Frontal cortex (tissue), 4 donors: ENCODE data around the gene PDE6B. TPM values are rescaled to one million over a fixed set of nuclear protein-coding genes. Genes with fewer than 3 reads are reported as not detected.
A peak's percentile ranks its signal among the peaks of the same experiment; 100 is the strongest.

Source experiments
- DNase-seq, 2 donors: peaks; one replicate each; pipeline ENCODE4 v3.0.0; 2012; ENCODE audit warnings: low spot score in 2 of 2
- FAIRE-seq: peaks from 2 replicates; lab custom pipeline; 2012; peaks lifted over from hg19 to GRCh38; lab: Jason Lieb, UNC
- total RNA-seq: library from RNA; depleted of rRNA; stranded (reverse); fragments of >200 nt; gene quantifications from one replicate; pipeline ENCODE4 v1.2.3, GENCODE V29; 2014
- donor health status: control.
- donor health status: control.
- donor health status: control.

Gene PDE6B
- total RNA-seq, 1 donor from 2014 or later, result 2.0 TPM

- FAIRE-seq, result no peak
Observed at GRCh38 chr4:680091-680490, 54.7 kb downstream of the PDE6B start.

DNA sequence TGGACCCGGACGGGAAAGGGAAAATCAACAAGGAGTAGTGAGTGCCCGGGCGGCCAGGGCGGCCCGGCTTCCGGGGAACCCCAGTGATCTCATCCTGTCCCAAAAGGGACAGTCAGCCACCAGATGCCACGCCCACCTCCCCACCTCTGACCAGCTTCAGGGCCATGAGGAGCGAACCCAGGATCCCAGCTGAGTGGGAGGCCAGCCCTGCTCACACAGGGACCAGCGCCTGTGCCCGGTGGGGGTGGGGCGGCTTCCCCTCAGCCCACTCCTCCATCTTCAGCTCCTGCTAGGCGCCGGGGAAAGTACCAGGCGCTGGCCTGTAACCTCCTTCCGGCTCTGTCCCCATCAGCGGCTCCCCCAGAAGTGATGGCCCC is 55.2 kb downstream of the PDE6B start:
- FAIRE-seq (no peak), DNase-seq (no peak)

More at GRCh38 chr4:680091-680490, 54.7 kb downstream of the PDE6B start:
- DNase-seq, result no peak

DNA sequence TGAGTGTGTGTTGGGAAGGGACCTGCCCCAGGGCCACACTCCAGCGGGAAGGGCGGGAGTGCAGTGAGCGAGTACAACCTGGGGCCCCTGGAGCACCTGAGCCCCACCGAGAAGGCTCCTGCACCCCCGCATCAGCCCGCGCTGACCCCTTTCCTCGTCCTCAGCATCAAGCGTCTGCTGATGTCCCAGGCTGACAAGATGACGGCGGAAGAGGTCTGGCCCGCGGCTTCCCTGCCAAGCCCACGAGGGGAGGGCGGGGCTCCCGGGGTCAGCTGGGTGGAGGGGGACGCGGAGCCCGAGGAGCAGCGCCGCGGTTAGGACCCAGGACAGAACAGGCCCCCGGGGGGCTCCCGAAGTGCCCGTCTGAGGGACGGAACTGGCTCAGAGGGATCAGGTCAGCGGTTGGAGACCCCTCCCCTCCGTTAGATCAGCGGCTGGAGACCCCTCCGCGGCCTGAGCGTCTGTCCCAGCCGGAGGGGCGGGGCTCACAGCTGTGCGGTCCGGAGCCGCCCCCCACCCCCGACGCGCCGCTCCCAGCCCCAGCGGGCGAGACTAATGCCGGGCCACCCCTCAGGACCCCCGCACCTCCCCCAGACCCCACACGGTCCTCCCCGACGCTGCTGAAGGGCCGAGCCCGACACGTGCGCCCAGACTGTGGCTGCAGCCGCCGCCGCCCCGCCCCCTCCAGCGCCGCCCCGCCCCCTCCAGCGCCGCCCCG is 55.7 kb downstream of the PDE6B start:
- FAIRE-seq (no peak), DNase-seq (peak; percentile 67 to 68)

DNA sequence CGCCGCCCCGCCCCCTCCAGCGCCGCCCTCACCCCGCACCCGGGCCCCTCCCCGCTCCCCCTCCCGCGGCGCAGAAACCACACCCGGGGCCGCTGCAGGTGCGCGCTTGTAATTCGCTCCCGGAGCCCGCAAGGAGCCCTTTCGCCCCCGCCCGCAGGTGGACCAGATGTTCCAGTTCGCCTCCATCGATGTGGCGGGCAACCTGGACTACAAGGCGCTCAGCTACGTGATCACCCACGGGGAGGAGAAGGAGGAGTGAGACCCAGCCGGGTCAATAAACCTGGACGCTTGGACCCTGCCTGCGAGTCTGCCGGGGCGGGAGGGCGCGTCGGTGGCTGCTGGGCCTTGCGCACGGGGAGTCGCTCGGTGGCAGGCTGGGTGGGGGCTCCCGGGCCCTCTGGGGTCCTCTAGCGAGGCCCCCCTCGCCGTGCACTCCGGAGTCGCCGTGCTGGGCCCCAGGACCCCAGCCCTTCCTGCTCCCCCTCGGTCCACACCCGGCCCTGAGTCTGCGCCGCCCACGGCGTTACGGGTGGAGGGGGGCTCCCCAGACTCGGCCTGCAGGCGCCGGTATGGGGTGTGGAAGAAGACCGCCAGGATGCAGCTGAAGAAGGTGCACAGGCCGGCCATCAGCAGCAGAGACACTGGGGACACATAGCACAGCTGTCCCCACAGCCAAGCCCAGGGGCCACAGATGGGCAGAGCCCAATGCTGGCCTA is 56.5 kb downstream of the PDE6B start:
- no peak for FAIRE-seq
- no peak for DNase-seq

DNA sequence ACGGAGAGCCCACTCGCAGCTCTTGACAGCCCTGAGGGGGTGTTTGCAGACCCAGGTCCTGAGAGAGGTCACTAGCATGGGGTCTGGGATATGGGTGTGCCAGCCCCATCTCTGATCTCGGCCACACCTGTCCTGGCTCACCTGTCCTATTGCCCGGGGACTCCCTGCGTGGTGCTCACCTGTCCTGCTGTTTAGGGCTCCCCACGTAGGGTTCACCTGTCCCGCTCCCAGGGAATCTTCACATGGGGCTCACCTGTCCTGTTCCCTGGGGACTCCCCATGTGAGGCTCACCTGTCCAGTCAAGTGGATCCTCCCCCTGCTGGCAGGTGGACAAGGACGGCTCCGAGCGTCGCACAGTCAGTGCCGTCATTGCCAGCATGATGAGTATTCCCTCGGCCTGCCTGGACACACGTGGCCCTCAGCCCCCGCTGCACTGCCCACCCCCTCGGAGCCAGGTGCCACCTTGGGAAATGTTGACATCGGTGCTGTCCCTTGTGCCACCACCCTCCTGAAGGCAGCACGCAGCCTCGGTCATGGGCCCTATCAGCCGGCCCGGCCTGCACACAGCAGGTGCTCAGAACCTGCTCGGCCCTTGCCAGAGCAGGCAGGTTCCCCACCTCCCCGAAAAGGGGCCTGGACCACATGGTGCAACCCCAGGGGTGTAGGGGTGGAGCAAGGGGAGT is 57.3 kb downstream of the PDE6B start:
- FAIRE-seq, result no peak
- DNase-seq, result no peak

DNA sequence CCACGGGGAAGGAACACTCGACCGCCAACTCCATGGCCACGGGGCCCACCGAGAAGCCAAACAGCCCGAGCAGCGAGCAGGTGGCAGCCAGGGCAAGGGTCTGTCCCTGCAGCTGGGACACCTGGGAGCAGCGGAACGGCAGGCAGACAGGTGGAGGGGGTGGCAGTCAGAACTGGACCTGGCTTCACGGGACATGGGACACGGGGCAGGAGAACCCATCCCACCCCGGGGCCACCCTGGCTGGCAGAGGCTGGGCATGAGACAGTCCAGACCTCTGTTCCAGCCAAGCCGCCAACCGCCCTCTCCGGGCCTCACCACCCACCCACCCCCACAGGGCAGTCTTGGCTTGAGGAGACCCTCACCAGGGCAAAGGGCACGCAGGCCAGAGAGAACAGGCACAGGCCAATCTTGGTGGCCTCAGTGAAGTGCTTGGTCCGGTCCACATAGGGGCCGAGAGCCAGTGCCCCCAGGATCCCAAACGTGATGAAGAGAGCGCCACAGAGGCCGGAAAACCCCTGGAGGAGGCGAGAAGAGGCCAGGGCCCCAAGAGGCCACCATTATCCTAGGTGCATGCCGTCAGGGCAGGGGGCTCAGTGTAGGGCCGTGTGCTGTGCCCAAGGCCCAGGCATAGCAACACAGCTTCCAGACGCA is 58.0 kb downstream of the PDE6B start:
- FAIRE-seq (no peak), DNase-seq (no peak)

- FAIRE-seq (no peak), DNase-seq (peak; percentile 73 to 83)
Observed at GRCh38 chr4:683982-684622, 58.7 kb downstream of the PDE6B start.

DNA sequence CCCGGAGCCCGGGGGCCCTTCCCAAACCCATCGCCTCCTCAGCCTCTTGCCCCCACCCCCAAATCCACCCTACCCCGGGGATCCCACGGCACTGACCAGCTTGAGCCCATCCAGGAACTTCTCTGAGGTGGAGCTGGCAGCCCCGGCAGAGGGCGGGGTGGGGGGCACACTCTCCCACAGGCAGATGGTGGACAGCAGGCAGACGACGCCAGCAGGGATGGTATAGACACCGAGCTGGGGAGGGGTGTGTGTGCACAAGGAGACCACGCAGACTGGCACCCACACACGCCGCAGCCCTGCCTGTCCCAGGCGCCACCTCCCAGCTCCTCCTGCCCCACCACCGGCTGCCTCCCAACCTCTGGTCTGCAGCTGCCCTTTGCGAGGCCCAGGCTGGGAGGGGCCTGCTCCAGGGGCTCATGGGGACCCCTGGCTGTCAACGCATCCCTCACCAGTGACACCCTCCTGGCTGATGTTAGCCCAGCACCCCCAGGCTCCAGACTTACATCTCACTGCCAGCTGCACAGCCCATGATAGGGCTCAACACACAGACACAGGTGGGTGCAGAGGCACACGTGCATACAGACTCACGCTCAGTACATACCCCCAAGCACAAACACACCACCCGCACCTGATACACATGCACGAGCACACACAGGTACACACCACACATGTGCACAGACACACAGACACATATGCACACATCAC is 59.4 kb downstream of the PDE6B start:
- DNase-seq, result no peak
- no peak for FAIRE-seq

- no peak for DNase-seq
- FAIRE-seq, result no peak
Observed at GRCh38 chr4:685679-686412, 60.5 kb downstream of the PDE6B start.

GRCh38 chr4:686413-687040 is 61.2 kb downstream of the PDE6B start:
- no peak for DNase-seq
- FAIRE-seq, result no peak

GRCh38 chr4:687048-687970 is 61.9 kb downstream of the PDE6B start:
- no peak for FAIRE-seq

GRCh38 chr4:687971-688853 is 62.8 kb downstream of the PDE6B start:
- FAIRE-seq (no peak), DNase-seq (no peak)

More at GRCh38 chr4:687048-687970, 61.9 kb downstream of the PDE6B start:
- peak in 1 of 2 donors; percentile 73 for DNase-seq

DNA sequence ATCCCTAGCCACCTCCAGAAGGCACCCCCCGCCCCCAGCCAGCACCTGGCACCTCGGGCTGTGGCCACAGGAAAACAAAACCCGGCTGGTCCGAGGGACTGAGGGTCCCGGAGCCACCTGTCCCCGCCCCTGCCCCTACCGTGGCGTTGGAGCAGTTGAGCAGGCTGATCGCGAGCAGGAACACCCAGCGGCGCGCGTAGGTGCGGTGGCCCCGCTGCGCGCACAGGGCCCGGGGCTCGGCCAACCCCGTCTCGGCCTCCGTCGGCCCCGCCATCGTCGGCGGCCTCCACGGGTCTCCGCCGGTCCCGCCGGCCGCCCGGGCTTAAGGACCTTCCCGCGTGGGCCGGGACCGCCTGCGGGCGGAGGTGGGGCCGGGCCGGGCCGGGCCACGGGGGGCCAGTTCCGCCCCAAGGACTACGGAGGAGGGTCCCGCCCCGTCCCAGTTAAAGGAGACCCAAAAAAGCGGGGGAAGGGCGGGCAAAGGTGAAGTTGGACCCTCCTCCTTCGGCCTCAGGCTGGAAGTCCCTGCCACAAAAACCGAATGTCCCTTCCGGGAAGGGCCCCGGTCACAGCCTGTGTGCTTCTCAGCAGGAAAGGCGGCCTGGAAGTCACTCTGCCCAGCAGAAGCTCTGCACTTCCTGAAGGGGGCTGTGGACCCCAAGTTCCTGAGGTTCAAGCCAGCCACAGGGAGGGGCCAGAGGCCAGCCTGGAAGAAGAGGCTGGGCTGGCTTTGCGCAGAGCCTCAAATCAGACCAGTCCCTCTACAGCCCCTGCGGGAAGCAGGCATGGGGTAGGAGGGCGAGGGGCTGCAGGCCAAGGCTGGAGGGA is 63.7 kb downstream of the PDE6B start, which contains the start of gene SLC49A3:
Gene SLC49A3, minus strand, starts transcription at position 298 of the 828 bp plus-strand sequence. Its CDS starts 24 bp downstream, at position 274.
- no peak for FAIRE-seq
- DNase-seq, result peak in 1 of 2 donors; percentile 59

GRCh38 chr4:689723-690122 is 64.3 kb downstream of the PDE6B start:
- no peak for DNase-seq
- FAIRE-seq, result no peak
